HG02623 (cell line): ENCODE measurements around the gene TMPRSS5.

Experiments used
- ATAC-seq: cut with Tn5 transposase; IDR thresholded peaks from one replicate; pipeline ENCODE4 v1.9.1; 2021; ENCODE audit warnings: moderate library complexity; ENCODE audit not compliant: unreplicated experiment

TMPRSS5 gene

DNA sequence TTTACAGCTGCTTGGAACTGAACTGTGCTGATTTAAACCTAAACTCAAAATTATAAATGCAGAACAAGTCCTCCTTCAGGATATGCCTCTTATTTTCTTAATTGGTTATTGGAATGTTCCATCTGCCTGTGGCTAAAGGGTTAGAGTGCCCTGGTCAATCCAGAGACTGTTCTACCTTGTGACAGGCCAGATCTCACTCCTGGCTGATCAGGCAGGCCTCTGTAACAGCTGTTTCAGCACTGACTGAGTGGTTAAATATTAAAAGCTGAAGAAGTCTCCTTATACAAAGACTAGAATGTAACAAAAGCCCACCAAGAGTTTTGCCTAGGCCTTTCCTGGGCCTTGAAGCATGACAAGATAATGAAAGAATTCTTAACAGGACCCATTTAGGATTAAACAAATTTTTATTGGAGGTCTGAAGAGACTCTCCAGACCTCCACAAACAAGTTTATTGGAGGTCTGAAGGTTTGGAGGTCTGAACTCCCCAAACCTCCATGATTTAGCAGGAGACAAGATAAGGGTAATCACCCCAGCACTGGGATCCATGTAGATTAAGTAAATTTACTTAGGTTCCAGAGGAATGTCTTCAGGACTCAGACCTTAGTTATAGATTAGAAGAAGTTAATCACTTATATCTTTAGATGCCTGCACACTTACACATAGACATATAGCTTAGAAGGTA lies 35.8 kb downstream of the TMPRSS5 start:
- no peak for ATAC-seq

DNA sequence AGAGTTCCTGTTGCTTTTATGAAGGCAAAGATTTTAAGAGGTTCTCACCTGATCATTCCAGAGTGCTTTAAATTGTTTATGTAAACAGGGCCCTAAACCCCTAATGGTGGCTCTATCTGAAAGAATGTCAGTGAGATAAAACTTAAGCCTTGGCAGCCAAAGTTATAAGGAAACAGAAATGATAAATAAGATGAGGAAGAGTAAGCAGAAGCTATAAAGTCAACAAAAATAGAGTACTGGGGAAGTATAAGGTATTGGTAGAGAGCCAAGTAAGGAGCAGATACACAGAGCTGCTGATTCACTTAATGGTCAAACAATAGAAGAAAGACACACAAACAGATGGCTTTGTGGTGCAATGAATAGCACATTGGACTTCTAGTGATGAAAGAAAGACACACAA lies 37.9 kb downstream of the TMPRSS5 start:
- ATAC-seq, result no peak

DNA sequence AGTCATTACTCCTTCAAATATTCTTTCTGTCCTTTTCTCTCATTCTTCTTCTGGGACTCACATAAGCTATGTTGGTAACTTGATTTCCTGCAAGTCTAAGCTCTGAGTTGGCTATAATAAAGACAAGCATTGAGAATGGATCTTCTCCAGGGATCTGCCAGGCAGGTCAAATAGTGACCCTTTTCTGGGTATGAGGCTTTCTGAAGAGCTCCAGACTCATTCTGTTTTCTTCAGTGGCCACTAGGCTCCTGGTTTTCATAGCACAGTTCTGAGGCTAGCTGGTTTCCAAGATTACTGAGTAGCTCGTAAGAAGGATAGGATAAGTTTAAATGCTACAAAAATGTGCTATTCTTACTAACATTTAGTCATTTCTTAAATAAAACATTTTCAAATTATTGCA lies 38.3 kb downstream of the TMPRSS5 start:
- no peak for ATAC-seq

DNA sequence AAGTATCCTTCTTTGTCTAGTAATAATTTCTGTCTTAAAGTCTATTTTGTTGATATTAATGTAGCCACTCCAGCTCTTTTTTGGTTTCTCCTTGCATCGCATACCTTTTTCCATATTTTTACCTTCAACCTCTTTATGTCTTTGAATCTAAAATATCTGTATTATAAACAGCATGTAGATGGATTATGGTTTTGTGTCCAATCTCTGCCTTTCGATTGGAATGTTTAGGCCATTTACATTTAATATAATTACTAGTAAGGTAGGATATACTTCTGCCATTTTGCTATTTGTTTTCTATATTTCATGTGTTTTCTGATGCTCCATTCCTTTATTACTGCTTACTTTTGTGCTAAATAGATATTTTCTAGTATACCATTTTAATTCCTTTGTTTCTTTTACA lies 39.5 kb downstream of the TMPRSS5 start:
- ATAC-seq, result no peak

DNA sequence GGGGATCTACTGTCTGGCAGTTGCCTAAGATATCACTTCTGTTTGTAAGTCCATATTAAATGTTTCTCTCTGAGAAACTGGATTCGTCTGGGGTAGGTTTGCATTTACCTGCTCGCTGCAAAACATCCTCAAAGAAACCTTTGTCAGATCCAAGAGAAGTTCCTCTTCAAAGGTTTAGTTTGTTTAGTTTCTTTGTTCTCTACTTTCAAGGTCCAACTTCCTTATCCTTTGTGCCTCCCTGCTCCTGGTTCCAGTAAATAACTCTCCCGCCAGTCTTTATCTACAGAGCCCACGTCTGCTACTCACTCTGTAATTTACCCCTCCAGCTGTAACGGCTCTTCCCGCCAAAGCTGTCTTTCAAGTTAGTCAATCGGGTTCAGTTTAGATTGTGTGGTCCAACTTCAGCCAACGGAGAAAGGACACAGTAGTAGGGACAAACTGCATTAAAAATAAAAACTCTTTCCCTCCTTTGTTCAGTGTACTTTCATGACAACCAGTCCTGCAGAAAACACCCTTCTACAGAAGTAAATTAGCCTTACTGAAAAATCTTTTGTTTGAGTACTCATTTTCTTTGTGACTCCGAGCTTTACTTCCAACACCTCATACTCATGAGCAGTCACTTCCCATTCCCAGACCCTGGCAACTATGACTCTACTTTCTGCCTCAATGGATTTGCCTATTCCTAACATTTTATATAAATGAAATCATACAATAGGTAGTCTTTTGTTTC lies 41.0 kb downstream of the TMPRSS5 start:
- no peak for ATAC-seq

DNA sequence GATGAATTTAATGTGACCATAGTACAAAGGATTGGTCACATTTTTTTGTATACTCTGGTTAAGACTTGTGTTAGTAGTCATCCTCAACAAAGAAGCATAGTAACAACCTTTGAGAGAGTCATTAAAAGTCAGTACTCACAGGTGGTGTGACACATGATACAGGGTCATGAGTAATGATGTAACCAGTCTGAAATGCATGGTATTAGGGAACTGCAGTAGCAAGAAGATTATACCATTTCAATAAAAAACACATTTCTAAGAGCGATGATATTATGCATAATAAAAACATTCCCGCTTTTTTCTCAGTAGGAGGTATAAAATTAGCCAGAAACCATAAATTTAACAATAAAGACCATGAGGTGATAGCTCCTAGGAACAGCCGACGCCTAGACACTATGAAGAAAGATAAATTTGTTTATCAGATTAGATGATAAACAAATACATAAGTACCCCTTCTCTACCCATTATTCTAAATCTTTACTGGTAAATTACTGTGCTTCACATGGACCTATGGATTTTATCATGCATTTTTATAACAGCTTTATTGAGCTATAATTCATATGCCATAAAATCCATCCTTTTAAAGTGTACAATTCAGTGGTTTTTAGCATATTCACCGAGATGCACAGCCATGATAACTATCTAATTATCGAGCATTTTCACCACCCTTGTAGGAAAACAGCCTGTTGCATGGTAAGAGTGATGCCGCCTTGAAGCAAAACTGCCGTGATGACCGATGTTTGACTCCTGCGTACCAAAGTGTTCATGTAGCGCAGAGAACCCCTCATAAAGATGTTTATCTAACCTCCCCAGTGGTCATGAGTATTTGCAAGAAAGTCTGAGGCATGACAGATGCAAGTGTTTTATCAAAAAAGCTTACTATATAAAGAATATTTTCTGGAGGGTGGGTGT lies 41.8 kb downstream of the TMPRSS5 start:
- no peak for ATAC-seq

DNA sequence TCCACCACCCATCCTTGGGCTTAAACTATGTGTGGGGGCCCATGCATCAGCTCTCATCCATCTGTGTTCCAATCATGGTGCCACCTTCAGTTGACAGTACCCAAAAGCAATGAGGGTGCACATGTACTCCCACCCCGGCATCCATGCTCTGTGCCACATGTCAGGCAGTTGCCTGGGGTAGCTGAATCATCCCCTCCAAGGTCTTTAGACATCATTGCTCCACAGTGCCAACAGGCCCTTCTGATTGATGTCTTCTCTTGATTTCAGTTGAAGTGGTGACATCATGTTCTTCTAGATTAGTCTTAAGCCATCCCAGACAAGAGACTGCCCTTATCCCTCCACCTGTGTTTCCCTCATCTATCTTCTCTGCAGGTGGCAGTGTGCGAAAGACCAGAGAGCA lies 42.5 kb downstream of the TMPRSS5 start:
- ATAC-seq, result no peak

DNA sequence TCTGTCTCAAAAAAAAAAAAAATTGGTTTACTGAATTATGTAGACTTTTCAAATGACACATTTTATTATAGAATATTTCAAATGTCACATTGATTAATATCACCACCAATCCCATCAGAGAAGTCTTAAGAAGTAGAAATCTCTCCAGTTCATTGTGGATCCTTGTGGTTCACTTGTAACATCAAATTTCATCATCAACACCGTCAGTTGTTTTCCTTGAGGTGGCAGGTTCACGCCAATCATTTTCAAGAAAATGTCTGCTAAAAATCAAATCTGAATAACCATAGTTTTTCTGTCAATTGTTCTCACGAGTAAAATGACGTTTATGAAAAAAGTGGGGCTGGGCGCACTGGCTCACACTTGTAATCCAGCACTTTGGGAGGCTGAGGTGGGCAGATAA lies 50.3 kb downstream of the TMPRSS5 start:
- ATAC-seq, result no peak

DNA sequence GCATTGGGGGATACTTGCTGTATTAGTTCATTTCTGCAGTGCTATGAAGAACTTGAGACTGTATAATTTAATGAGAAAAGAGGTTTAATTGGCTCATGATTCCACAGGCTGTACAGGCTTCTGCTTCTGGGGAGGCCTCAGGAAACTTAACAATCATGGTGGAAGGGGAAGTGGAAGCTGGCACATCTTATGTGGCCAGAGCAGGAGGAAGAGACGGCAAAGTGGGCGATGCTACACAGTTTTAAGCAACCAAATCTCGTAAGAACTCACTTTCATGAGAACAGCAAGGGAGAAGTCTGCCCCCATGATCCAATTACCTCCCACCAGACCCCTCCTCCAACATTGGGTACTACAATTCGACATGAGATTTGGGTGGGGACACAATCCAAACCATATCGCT lies 55.1 kb downstream of the TMPRSS5 start:
- ATAC-seq, result no peak

DNA sequence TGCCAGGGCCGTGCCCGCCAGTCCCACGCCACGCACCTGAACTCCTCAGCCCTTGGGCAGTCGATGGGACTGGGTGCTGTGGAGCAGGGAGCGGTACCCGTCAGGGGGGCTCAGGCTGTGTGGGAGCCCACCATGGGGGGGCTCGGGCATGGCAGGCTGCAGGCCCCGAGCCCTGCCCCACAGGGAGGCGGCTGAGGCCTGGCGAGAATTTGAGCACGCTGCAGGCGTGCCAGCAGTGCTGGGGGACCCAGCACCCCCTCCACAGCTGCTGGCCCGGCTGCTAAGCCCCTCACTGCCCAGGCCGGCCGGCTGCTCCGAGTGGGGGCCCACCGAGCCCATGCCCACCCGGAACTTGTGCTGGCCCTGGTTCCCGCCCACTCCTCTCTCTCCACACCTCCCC lies 56.8 kb downstream of the TMPRSS5 start:
- ATAC-seq, result no peak

DNA sequence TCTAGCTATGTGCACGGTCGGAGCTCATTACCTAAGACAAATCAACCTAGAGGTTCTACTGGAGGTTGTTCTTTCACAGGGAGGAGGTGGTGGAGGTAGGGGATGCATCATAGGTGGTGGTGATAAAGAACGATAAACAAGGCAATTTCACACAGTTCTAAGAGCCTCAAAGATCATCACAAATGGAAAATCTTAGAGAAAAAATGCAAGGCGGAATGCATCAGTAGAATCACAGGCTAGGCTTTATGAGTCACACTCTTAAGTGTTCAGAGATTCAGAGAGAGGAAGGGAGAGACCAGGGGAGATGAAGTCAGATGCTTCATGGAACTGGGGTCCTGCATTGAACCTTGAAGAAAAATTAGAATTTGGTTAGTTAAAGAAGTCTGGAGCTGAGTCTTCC lies 58.3 kb downstream of the TMPRSS5 start:
- ATAC-seq, result no peak

DNA sequence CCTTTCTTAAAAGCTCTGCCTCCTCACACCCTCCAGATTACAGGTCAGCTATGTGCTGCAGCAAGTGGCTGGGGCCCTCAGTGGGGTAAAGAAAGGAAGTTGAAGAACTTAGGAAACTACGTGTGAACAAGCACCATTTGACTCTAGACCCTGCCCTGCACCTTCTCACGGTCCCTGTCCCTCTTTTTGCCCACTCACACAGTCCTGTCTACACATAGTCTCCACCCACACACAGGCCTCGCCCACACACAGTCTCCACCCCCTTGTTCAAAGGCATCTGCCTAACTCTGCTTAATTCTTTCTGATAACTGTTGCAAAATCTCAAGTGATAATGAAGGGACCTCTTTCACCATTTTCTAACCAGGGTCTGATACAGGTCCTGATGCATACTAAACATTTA lies 59.0 kb downstream of the TMPRSS5 start:
- no peak for ATAC-seq

DNA sequence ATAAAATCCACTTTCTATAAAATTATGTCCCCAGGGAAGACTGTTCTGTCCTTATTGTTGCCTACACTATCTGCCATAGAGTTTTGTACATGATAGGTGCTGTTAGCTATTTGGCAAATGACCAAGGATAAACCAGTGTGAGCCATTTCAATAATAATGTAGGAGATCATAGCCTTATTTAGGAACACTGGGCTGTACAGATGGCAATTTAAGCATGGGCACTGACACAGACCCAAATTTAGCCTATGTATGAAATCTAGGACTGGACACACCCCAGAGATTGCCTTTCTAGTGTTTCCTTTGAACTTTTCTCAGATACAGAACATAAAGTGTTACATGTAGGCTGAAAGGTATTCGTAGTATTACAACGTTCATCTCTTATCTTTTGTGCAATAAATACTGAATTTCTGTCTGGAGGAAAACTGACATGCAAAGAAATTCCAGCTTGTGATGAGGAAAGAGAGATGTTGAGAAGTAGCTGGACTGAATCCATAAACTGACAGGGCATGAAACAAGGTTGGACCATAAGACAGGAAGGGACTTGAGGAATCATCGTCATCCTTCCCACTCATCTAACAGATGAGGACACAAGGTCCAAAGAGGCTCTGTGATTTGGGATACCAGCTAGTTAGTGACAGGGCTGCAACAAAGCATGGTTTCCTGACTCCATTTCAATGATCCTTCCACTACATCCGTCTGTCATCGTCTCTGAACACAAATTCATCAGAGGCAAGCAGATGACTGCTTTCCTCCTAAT lies 60.3 kb downstream of the TMPRSS5 start:
- ATAC-seq, result no peak

DNA sequence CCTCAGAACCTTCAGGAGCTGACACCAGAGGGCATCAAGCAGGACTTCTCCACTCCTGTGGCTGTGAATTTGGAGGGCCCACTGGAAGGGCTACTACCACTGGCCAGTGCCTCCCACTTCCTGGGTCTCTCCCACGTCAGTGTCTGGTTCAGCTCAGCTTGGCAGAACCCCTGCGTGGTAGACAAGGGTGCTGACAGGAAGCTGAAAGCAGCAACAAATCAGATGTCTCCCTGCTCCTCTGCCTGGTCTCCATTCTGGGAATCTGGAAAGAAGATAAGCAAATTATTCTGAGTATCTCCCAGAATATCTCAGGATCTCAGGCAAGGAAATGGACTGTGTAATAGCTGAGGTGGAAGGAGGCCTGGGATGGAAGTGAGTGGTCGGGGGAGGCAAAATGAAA lies 61.5 kb downstream of the TMPRSS5 start:
- no peak for ATAC-seq

DNA sequence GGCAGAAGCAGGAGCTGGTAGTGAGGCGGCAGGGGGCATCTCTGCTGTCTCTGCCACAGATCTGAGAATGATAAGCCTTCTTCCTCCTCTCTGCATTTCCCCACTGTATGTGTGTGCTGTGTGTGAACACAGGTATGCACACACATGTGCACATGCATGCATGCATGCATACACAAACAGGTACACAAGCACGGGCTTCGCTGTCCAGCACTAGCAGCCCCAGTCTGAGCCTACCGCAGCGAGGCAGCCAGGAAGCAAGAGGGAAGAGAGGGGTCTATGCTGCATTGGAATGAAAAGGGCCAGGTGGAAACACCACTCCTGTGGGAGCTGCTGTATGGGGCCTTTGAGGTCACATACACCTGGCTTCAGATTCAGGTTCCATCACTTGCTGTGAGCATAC lies 62.4 kb downstream of the TMPRSS5 start:
- ATAC-seq, result no peak

DNA sequence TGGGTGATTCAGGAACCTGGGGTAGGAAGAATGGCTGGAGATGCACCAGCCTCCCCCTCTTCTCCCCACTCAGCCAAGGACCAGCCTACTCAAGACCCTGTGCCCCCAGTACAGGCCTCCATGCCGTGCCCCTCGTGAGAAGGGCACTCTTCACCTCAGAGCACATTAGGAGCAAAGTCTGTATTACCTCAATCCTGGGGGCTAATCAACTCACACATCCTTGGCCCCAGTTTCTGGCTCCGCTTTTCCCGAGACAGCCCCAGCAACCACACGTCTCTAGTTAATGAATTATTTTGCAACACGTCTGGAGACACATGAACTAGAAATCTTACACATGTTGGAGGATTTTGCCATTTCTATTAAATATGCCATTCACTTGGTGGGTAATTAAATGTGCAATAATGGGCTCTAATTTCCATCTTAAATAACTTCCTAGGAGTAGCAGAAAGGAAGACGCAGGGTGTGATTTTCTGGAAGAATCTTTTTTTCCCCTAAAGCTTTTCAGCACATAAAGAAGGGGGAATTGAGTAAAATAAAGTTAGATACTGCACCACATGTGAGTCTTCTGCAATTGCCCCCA lies 63.0 kb downstream of the TMPRSS5 start:
- no peak for ATAC-seq

DNA sequence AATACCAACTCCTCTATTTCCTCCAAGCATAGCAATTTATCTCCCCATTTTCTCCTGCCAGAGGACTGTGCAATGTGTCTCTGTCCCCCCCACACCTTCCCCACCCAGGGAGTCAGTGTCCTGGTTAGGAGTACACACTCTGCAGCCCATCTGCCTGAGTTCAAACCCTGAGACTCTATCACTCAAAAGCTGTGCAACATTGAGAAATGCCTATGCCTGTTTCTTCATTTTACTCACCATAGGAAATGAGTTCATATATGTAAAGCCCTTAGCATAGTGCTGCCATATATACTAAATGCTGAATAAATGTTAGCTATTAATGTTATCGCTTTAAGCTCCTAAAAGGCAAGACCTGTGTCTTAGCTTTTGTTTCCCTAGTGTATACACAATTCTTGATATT lies 64.0 kb downstream of the TMPRSS5 start:
- ATAC-seq, result no peak

DNA sequence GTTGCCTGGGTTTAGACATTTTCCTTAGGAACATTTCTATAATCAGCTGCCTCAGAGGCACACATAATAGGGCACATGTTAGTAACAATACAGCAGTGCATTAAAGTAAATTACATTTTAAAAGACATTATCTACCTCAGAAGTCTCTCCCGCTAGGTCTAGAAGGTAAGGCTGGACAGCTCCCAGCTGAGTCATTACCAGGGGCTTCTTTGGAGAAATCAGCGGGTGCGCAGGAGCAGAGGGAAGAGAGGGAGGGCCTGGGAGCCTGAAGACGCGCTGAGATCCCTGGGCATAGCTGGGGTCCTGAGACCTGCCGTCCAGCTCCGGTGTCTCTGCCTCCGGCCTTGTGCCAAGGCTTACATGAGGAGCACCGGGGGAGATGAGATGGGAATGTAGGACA lies 67.7 kb downstream of the TMPRSS5 start:
- no peak for ATAC-seq

DNA sequence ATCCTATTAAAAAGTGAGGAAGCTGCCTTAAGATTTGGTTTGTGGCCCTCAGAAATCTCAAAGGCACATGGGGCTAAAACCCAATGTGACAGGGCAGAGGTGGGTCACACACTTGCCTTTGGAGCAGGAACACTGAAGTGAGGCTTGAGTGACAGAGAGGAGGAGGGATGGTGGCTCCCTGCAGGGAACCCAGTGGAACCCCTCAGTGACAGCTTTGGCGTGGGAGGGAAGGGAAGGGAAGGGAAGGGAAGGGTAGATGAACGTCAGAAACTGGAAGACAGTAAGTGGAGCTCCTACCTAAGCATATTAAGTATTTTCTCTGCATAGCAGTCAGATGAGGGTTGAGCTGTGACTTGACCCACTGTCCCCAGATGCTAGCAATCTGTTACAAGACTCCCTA lies 68.5 kb downstream of the TMPRSS5 start:
- no peak for ATAC-seq
